ENCODE results near the gene EXOC6.
A peak's percentile ranks its signal among the peaks of the same experiment; 100 is the strongest.

EXOC6 gene

DNA sequence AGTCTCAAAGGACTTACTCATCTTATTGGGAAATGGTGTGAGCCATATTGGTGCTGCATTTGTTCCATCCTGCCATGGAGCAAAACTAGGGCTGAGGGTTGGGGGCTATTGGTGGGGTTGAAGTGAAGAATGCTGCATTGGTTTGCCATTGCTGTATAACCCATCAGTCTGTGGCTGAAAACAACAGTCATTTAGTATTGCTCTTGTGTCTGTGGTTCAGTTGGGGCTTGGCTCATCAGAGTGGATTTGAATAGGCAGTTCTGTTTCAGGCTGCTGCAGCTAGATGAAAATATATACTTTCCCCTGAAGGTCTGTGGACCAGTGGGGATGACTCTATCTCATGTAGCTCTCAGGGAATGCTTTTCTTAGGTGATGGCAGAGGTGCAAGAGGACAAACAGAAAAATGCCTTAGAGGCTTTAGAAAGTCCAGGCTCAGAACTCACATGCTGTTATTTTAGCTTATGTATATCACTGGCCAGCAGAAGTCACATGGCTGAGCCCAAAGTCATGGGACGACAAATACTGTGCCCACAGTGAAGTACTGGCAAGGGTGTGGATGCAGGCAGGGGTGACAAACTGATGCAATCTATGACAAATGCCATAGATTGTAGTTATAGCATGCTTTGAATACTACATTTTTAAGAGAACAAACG lies 15.2 kb upstream of the EXOC6 start:
- DNase-seq (ENCODE audit: low read depth), result no peak

DNA sequence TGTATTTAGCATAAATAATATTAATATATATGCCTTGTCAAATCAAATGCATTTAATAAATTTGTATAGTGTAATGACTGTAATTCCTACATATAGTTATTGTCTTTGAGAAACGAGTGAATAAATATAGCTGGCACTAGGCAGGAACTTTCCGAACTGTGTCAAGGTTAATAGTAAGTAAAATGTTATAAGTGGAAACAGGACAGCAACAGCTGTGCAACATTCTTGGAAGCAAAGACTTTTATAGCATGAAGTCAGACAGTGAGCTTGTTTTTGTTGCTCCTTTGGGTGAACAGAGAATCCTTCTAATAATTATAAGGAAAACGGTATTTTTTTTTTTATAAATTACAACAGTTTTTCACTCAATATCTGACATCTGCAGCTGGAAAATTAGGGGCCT lies 14.0 kb upstream of the EXOC6 start:
- DNase-seq (ENCODE audit: low read depth), result peak; percentile 65

DNA sequence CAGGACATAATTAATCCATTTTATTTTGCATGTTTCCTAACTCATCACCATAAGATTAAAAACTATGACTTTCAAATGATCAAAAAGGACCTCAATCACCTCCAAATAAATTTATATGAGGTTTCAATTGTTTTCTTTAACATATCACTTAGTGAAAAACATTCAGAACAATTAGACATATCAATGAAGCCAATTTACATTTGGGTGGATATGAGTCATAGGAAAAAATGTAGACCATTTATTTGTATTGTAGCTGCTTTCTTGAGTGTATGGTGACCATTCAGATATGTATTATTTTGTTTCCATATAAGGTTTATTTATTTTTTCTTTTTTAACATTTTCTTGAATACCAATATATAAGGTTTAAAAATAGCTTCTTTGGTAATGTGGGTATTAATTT lies 13.3 kb upstream of the EXOC6 start:
- peak; percentile 61 for DNase-seq (ENCODE audit: low read depth)

DNA sequence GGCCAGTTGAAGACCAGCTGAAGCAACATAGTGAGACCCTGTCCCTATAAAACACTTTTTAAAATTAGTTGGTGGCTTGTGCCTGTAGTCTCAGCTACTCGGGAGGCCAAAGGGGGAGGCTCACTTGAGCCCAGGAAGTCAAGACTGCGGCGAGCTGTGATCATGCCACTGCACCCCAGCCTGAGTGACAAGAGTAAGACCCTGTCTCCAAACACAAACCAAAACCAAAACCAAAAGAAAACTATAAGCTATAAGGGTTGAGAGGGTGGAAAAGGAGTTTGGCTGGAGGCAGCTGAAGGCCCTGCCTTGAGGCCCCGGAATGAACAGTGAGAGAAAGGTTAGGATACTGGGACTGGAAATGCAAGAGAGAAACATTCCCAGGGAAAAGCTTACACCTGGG lies 10.9 kb upstream of the EXOC6 start:
- DNase-seq (ENCODE audit: low read depth), result no peak

DNA sequence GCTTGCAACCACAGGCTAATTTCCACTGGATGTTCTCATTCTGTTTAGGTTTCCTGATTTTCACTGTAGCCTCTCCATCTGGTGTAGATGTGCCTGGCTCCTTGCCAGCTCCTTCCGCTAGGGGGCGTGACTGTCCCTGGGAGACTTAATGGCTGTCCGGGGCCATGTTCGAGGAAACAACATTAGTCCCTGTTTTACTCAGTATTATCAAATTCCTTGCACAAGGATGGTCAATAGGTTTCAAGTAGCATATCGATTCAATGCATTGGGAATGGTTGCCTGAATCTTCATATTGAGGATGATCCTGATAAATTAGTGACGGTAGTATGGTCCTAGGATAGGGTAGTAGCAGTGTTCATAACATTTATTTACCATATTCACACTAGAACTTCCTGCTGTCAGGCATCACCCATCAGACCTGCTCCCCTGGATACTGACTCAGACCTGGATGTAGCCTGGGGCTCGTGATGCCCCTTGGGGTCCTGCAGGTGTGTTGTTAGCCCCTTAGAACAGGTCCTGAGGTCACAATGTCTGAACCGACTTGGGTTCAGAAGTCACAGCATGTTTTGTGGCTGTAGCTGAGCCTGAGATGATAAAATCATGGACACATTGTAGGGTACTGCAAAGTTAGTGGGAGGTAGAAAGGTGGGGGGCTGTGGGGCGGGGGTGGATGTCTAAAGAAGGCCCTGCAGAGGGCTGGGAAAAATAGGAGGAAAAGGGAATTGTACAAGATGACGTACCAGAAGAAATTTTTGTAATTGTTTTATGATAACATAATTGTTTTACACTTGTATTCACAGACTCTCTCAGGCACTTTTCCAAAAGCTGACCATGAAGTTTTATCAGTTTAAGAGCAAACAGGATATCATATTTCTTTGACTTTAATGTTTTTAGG lies 8.9 kb upstream of the EXOC6 start:
- peak; percentile 33 for DNase-seq (ENCODE audit: low read depth)

DNA sequence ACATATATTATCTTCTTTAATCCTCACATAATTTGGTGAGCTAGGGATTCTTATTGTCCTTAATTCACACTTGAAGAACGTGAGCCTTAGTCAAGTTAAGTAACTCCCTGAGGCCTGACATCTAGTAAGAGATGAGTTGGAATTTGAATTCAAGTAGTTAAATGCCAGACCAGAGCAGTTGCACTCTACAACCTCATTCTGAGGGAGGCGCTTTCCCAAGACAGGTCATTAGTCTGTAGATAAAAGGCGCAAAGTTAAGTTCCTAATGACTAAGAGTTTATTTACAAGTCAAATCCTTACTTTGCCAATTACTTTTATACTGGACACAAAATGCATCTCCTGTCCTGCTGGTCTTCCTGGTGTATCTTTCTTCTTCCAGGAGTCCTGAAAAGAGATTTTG lies 3.6 kb upstream of the EXOC6 start:
- DNase-seq (ENCODE audit: low read depth), result no peak

DNA sequence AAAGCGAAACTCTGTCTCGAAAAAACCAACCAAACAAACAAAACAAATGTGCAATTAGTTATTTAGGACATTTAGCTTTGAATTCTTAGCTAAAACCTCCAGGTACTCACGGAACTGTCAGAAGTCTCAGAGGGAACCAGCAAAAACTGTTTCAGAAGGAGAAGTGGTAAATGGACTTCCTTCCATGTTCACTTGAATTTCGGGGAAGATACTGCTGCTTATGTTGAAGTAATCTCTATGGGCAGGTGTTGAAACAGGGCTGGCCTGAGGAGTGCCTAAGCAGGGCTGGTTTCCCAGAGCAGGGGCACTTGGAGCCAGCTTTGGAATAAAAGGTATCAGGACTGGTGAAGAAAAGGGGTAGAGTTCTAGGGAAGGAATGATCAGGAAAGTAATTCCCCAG lies 2.4 kb upstream of the EXOC6 start:
- no peak for DNase-seq (ENCODE audit: low read depth)

DNA sequence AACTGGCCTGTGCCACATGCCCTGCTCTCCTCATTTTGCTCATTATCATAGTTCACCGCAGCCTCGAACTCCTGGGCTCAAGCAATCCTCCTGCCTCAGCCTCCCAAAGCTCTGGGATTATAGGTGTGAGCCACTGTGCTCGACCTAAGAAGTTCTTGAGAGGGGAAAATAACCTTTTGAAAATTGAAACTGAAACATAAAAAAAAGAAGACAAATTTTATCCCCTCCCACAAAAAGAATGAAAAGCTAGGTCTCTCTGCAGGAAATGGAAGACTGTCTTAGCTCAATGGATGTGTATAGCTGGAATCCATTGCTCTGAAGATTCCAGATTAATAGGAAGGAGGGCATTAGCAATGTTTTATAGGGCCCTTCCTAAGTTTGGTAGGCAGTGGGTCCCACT lies 2.0 kb upstream of the EXOC6 start:
- no peak for DNase-seq (ENCODE audit: low read depth)

DNA sequence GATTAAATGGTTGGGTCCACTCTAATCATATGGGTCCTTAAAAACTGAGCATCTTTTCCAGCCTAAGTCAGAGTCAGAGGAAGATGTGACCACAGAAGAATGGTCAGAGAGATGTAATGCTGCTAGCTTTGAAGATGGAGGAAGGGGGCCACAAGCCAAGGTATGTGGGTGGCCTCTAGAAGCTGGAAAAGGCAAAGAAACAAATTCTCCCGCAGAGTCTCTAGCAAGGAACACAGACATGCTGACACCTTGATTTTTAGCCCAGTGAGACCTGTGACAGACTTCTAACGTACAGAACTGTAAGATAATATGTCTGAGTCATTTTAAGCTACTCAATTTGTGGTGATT lies 1.5 kb upstream of the EXOC6 start:
- DNase-seq (ENCODE audit: low read depth), result no peak

DNA sequence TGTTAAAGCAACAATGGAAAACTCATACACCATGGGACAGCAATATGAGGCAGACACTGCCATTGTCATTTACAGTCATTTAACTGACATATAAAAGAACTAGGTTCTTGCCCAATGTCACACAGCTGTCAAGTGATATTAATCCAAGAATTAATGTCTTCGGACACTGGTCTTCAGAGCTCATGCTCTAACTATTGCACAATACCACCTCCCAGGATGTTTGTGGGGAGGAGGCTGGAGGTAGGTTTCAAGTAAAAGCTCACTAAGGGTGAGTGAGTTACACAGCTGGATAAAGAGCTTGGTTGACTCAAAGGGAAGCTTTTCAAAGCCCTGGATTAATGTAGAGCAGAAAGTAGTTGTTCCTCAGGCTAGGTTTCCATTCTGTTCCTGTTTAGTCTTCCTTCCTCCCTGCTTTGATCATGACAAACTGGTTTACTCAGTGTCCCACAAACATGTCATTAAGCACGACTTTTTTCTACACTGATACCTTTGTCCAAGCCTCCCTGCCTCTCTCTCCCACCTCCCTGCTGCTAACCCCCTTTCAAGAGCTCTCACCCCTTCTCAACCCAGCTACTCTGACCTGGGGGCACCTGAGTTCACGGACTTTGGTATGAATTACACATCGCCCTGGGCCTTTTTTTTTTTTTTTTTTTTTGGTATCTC lies 987 bp upstream of the EXOC6 start:
- DNase-seq (ENCODE audit: low read depth), result peak; percentile 25

DNA sequence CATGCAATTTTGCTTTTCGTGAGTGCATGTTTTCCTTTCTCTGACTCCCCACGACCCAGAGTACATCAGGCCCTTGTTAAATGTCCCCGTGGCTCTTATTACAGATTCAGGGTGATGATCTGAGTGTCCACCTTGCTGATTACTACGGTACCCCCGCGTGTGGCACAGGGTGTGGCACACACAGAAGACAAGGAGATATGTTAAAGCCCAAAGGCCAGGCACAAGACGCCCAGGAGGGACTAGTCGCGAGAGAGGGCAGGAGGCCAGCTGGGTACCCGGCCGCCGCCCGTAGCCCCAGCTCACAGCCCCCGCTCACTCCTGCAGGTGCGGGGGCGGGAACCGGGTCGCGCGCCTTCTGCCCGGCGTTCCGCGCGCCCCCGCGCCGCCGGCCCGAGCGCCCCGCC lies 281 bp upstream of the EXOC6 start:
- DNase-seq (ENCODE audit: low read depth), result no peak

DNA sequence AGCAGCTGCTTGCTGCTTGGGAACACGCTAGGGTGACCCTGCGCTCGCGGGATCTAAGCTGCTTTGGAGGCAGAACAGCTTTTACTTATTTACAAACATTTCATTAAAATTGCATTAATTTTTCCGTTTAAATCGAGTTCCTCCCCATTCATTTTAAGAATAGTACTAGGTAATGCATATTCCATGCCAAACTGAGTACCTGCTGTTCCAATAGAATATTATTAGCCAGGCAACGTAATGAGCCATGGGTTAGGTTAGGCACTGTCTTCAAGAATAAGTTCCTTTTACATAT lies 860 bp downstream of the EXOC6 start:
- no peak for DNase-seq (ENCODE audit: low read depth)

DNA sequence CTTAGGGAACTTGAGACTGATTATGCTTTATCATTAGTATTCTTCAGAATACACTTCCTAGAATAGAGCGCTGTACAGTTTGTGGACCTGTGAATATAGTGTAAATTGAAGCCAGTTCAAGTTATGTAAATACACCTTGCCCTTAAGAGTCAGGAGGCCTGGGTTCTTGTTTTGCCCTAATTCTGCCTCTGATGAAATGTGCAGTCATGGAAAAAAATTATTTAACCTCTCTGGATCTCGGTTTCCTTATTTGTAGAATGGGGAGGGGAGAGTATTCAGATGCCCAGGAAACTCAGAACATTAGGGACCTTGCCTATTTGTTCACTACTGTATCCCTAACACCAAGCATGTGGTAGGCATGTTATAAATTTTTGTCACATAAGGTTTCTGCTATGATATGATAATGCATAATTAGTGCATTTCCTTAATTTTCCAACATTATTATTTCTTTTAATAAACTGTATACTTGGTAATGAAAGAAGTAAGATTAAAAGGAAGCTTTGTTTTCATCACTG lies 1.3 kb downstream of the EXOC6 start:
- DNase-seq (ENCODE audit: low read depth), result no peak

DNA sequence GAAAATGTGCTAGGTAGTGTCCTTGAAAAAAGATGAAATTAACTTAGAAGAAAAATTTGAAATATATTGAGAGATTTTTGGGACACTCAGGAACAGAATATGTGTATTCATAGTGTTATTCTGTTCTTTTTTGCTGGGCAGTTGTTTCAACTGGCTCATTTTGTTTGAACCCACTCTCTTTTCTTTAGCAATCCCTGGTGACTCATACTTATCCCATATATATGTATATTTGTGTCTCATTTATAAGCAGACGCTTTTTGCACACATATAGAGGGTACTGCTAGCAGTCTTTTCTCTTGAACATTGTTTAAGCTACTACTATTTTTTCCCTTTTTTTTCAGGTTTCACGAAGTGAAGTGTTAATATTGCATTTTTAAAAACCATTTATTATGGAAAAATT lies 1.9 kb downstream of the EXOC6 start:
- no peak for DNase-seq (ENCODE audit: low read depth)

DNA sequence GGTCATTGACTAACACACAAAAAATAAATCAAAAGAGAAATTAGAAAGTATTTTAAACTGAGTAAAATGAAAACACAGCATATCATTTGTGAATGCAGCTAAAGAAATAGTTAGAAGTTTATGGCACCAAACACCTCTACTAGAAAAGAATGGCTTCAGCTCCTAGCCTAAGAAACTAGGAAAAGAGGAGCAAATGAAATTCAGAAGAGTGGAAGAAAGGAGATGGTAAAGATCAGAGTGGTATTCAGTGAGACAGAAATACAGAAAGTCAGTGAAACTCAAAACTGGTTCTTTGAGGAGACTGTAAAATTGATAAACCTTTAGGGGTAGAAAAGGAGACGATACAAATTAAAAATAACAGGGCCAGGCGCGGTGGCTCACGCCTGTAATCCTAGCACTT lies 2.7 kb downstream of the EXOC6 start:
- DNase-seq (ENCODE audit: low read depth), result no peak

DNA sequence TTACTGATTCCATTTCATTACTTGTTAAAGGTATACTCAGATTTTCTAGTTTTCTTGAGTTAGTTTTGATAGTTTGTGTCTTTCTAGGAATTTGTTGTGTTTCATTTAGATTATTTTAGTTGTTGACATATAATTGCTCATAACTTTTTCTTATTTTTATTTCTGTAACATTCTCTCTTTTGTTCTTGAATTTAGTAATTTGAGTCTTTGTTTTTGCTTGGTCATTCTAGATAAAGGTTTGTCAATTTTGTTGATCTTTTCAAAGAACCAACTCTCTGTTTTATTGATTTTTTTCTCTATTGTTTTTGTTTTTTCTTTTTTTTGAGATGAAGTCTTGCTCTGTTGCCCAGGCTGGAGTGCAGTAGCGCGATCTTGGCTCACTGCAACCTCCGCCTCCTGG lies 7.2 kb downstream of the EXOC6 start:
- DNase-seq (ENCODE audit: low read depth), result no peak

DNA sequence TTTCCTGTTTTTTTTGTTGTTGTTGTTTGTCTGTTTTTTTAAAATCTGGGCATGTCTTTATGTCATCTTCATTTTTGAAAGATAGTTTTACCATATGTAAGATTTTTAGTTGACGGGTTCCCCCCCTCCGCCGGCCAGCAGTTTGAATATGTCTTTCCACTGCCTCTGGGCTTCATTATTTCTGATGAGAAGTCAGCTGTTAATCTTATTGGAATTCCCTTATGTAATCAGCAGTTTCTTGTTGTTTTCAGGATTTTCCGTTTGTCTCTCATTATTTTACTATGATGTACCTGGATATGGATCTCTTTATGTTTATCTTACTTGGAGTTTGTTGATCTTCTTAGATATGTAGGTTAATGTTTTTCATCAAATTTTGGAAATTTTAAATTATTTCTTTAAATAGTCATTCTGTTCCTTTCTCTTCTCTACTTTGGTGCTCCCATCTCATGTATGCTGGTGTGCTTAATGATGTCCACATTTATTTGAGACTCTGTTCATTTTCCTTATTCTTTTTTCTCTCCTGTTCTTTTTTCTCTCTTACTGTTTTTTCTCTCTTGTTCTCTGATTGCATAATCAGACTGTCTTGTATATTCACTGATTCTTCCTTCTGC lies 9.7 kb downstream of the EXOC6 start:
- DNase-seq (ENCODE audit: low read depth), result no peak

DNA sequence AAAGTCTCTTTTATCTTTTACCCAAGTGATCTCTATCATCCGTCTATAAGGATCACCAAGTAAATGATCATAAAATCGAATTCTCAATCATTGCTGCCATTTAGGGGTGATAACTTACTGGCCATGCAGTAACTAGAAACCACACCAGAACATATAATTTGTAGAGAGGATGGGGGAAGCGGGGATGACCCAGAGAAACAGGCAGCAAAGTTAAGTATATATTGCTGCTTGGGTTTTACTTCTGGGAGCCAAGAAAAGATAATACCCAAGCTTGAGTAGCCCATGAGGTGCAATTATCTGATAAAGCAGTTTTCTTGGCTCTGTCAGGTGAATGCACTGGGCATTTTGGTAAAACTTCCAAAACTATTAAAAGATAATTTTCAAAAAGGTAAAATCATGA lies 18.9 kb downstream of the EXOC6 start:
- no peak for DNase-seq (ENCODE audit: low read depth)

DNA sequence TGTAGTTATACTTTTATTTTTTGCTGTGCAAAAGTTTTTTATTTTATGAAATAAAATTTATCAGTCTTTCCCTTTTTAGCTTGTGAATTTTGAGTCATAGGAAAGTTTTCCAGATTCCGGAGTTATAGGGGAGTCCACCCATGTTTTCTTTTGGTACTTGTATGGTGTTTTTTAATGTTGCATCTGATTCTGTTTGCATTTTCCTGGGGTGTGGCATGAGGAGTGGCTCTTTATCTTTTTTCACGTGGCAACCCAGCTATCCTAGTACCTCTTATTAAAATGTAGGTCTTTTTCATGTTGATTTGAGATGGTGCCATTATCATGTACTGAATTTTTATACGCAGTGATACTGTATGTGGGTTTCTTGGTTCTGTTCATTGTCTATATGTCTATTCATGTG lies 19.7 kb downstream of the EXOC6 start:
- no peak for DNase-seq (ENCODE audit: low read depth)

DNA sequence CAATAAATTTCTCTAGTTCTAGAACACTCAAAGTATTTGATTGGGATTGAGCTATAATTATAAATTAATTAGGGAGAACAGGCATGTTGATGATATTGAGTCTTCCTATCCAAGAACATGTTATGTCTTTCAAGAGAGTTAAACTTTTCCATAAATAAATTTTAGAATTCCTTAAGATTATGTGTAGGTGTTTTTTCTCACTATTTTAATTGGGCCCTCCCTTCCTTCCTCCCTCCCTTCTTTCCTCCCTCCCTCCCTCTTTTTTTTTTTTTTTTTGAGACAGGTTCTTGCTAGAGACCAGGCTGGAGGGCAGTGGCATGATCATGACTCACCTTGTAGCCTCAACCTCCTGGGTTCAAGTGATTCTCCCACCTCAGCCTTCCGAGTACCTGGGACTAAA lies 20.2 kb downstream of the EXOC6 start:
- DNase-seq (ENCODE audit: low read depth), result no peak

DNA sequence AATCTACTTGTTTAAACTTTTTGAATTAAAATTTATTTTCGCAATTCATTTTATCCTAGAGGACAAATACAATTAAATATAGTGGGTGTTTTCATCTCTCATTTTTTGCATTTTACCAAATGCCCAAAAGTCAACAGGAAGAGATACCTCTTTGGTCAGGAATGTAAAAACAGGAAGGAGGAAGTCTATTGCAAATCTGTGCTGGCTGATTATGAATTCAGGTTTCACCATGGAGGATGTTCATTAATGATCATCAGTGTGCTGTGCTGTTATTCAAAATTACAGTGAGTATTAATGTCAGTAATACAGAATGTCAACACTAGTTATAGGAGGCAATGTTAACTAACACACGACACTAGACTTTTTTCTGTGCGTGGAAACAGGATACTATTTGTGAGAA lies 24.7 kb downstream of the EXOC6 start:
- DNase-seq (ENCODE audit: low read depth), result no peak

DNA sequence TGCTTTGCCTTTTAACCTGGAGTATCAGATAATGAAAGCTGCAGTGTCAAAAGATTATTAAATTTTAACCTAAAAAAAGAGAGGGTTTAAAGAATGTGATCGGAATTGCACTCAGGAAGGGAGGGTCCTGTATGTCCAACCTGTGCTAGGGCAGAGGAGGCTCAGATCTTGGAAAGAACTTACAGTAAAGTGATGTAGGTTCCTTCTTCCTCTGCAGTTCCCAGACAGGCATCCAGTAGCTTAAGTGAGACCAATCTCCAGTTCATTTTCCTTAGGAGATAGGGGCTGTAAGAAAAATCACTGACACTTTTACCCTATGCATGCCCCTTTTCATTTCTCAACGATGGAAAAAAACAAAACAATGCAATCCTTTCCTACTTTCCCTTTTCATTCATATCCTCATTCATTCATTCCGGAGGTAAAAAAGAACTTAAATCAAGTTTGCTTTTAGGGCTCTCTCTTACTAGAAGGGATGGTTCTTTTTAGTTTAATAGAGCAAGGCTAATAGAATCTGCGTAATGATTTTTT lies 28.3 kb downstream of the EXOC6 start:
- DNase-seq (ENCODE audit: low read depth), result no peak

Data from fibroblast of gingiva (primary cell).